Cardiac muscle cell (in vitro differentiated cells and primary cell): ENCODE data around the gene ASPSCR1. TPM values are rescaled to one million over a fixed set of nuclear protein-coding genes. Genes with fewer than 3 reads are reported as not detected.

ENCODE experiments used
- DNase-seq, 2 donors: peaks; one replicate each; pipeline versions ENCODE4 v3.0.0 to v3.0.0-alpha.2; 2010 to 2017; ENCODE audit warnings: low read depth in 1 of 2, low spot score in 1 of 2
- H3K27ac ChIP-seq: fragments of 200-600 bp; sonication (generic); 2 replicates; pipeline ENCODE4 v1.5.1; 2016
- H3K27me3 ChIP-seq: fragments of 200-600 bp; sonication (generic); 2 replicates; pipeline ENCODE4 v1.6.0; 2016; ENCODE audit warnings: control low read depth
- H3K36me3 ChIP-seq: fragments of 200-600 bp; sonication (generic); 2 replicates; pipeline ENCODE4 v1.5.1; 2016; ENCODE audit warnings: control low read depth
- H3K4me1 ChIP-seq: fragments of 200-600 bp; sonication (generic); 2 replicates; pipeline ENCODE4 v1.8.1; 2017; ENCODE audit warnings: low read depth, mild to moderate bottlenecking, mixed run types
- H3K4me3 ChIP-seq: fragments of 200-600 bp; sonication (generic); 2 replicates; pipeline ENCODE4 v1.5.1; 2016; ENCODE audit warnings: mild to moderate bottlenecking
- H3K9me3 ChIP-seq: fragments of 200-600 bp; sonication (generic); 2 replicates; pipeline ENCODE4 v1.5.1; 2017; ENCODE audit warnings: low read depth, mild to moderate bottlenecking, control low read depth
- CTCF ChIP-seq: IDR thresholded peaks from 2 replicates; pipeline ENCODE4 v1.5.1; 2012; ENCODE audit warnings: low read depth, mild to moderate bottlenecking, low read length
- polyA plus RNA-seq: library from polyadenylated mRNA; unstranded; fragments of >200 nt; fragmentation: Nextera tagmentation; extraction: Ambion mirVana; gene quantifications from 2 replicates; pipeline ENCODE4 v1.2.1, GENCODE V29; 2016
- total RNA-seq: library from RNA; depleted of rRNA; stranded (reverse); fragments of >200 nt; gene quantifications from 2 replicates; pipeline ENCODE4 v1.2.3, GENCODE V29; 2016

ASPSCR1 gene
- total and polyA plus RNA-seq, 2 experiments from 2014 or later, result 48.5 to 74.0 TPM

- Histone ChIP-seq H3K4me1 (no peaks in the 10 kb centered on the region), H3K9me3 (no peaks in the 10 kb centered on the region), H3K4me3 (no peak overlapping the region), H3K27ac (no peak overlapping the region), H3K36me3 (peaks cover 5% of the 10 kb centered on the region), H3K27me3 (no peaks in the 10 kb centered on the region)
- no peak for TF ChIP-seq CTCF
- no peak for DNase-seq
Observed at GRCh38 chr17:81983011-81983638, 5.7 kb downstream of the ASPSCR1 start.

GRCh38 chr17:81983639-81984373 lies 6.4 kb downstream of the ASPSCR1 start:
- DNase-seq, result no peak
- Histone ChIP-seq H3K4me1 (no peaks in the 10 kb centered on the region), H3K36me3 (peaks cover 5% of the 10 kb centered on the region), H3K27me3 (no peaks in the 10 kb centered on the region), H3K9me3 (no peaks in the 10 kb centered on the region), H3K4me3 (no peak overlapping the region), H3K27ac (no peak overlapping the region)
- TF ChIP-seq CTCF, result no peak

- Histone ChIP-seq H3K4me3 (no peak overlapping the region), H3K36me3 (peaks cover 5% of the 10 kb centered on the region), H3K27me3 (no peaks in the 10 kb centered on the region)
Observed at GRCh38 chr17:81984773-81985410, 7.5 kb downstream of the ASPSCR1 start.

GRCh38 chr17:81986606-81987005 lies 9.2 kb downstream of the ASPSCR1 start:
- H3K27me3 ChIP-seq, result no peaks in the 10 kb centered on the region
- DNase-seq, result no peak
- TF ChIP-seq CTCF, result no peak
- H3K27ac ChIP-seq, result no peak overlapping the region
- peaks cover under 1% of the 10 kb centered on the region for H3K4me1 ChIP-seq
- H3K36me3 ChIP-seq, result peaks cover 5% of the 10 kb centered on the region
- no peak overlapping the region for H3K4me3 ChIP-seq
- H3K9me3 ChIP-seq, result no peaks in the 10 kb centered on the region

More at GRCh38 chr17:81984773-81985410, 7.5 kb downstream of the ASPSCR1 start:
- Histone ChIP-seq H3K9me3 (no peaks in the 10 kb centered on the region), H3K27ac (no peak overlapping the region), H3K4me1 (no peaks in the 10 kb centered on the region)
- no peak for DNase-seq
- TF ChIP-seq CTCF, result no peak

GRCh38 chr17:81987161-81987770 lies 9.8 kb downstream of the ASPSCR1 start:
- Histone ChIP-seq H3K36me3 (peaks cover 5% of the 10 kb centered on the region), H3K4me3 (no peak overlapping the region), H3K27me3 (no peaks in the 10 kb centered on the region), H3K27ac (no peak overlapping the region), H3K9me3 (no peaks in the 10 kb centered on the region), H3K4me1 (peaks cover 7% of the 10 kb centered on the region)
- TF ChIP-seq CTCF, result no peak
- DNase-seq, result no peak
